Immature natural killer cell (primary cell): Measurements from ENCODE around the gene ZNF860. TPM values are rescaled to one million over a fixed set of nuclear protein-coding genes. Genes with fewer than 3 reads are reported as not detected.

Source experiments
- DNase-seq, 3 donors: peaks; one replicate each; pipeline ENCODE4 v3.0.0; 2022; ENCODE audit warnings: mixed read lengths in 1 of 3
- H3K27ac Mint-ChIP-seq, 6 donors: one replicate each; pipeline ENCODE4 v1.8.0; 2020; ENCODE audit warnings: mixed read lengths in 6 of 6, mild to moderate bottlenecking in 5 of 6, inconsistent platforms in 4 of 6, moderate library complexity in 3 of 6
- H3K27me3 Mint-ChIP-seq, 3 donors: one replicate each; pipeline ENCODE4 v1.8.0; 2020 to 2021; ENCODE audit warnings: low read depth in 3 of 3, mild to moderate bottlenecking in 3 of 3, mixed read lengths in 3 of 3, moderate library complexity in 3 of 3, inconsistent platforms in 1 of 3
- H3K36me3 Mint-ChIP-seq, 3 donors: one replicate each; pipeline ENCODE4 v1.8.0; 2020; ENCODE audit warnings: mixed read lengths in 3 of 3, inconsistent platforms in 2 of 3, mild to moderate bottlenecking in 2 of 3
- H3K4me1 Mint-ChIP-seq, 2 donors: one replicate each; pipeline ENCODE4 v1.8.0; 2020; ENCODE audit warnings: inconsistent platforms in 2 of 2, mild to moderate bottlenecking in 2 of 2, mixed read lengths in 2 of 2, moderate library complexity in 1 of 2
- H3K4me3 Mint-ChIP-seq, 5 donors: one replicate each; pipeline ENCODE4 v1.8.0; 2020; ENCODE audit warnings: mild to moderate bottlenecking in 5 of 5, mixed read lengths in 5 of 5, inconsistent platforms in 3 of 5, moderate library complexity in 3 of 5
- H3K9me3 Mint-ChIP-seq, 6 donors: one replicate each; pipeline ENCODE4 v1.8.0; 2020; ENCODE audit warnings: mild to moderate bottlenecking in 6 of 6, mixed read lengths in 6 of 6, inconsistent platforms in 4 of 6, moderate library complexity in 3 of 6
- polyA plus RNA-seq, 3 donors: library from polyadenylated mRNA; unstranded; fragments of 300-500 nt; fragmentation: Illumina TruSeq; gene quantifications; one replicate each; pipeline ENCODE4 v1.2.3, GENCODE V29; 2021

Gene ZNF860
- polyA plus RNA-seq, 3 donors from 2014 or later = not detected

DNA sequence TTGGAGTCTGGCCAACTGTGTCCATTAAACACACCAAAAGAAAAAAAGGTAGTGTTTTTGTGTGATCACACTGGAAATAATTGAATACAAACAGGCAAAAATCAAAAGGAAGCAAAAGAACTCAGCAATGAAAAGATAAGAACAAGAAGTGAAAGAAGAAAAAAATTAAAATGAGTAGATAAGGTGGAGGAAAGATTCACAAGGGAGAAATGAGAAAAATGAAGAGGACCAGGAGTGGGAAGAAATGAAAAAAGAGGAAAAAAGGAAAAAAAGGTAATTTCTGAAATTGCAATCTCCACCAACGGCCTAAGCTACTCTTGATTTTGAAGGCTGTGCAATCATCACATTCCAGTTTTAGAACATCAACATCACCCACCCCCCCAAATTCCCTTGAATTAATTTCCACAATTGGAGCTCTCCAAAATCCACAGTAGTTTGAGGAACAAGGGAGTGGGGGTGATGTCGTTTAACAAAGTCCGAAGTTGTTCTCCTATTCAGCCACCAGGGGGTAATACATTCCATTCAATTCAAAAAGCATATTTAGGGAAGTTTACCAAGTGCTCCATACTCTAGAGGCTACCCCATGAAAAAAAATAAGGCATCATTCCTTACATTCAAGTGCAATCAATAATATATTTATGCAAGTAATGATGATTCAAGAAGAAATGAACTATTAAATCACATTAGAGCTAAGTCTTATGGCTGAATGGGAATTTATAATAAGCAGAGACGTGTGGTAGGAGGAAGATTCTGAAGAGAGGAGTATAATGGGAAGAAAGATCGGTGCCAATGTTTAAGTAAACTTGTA is 37.4 kb downstream of the ZNF860 start:
- Mint-ChIP-seq H3K9me3 (no peaks in the 10 kb centered on the region), H3K36me3 (no peaks in the 10 kb centered on the region), H3K4me3 (no peak overlapping the region), H3K4me1 (no peaks in the 10 kb centered on the region), H3K27me3 (peaks cover 0 to 4% (median 0%) of the 10 kb centered on the region in 3 donors), H3K27ac (no peak overlapping the region)
- DNase-seq = peak; percentile 14 to 24 (median 21)

DNA sequence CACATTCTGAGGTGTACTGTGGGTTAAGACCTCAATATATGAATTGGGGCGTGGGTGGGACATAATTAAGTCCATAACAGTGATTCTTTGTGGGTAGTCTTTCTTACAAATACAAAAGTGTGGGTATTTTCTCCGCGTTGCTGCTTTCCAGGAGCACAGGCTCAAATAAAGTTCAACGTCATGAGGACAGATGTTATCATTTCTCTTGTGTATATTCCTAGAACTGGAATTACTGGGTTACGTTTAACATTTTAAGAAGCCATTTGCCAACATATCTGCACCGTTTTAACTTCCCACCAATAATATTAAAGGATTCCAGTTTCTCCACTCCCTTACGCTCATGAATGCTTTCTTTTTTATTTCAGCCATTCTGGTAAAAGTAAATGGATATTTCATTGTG is 39.6 kb downstream of the ZNF860 start:
- Mint-ChIP-seq H3K27ac (no peak overlapping the region), H3K27me3 (peaks cover 0 to 4% (median 3%) of the 10 kb centered on the region in 3 donors), H3K4me1 (no peaks in the 10 kb centered on the region), H3K36me3 (no peaks in the 10 kb centered on the region), H3K9me3 (no peaks in the 10 kb centered on the region), H3K4me3 (no peak overlapping the region)
- DNase-seq = no peak

DNA sequence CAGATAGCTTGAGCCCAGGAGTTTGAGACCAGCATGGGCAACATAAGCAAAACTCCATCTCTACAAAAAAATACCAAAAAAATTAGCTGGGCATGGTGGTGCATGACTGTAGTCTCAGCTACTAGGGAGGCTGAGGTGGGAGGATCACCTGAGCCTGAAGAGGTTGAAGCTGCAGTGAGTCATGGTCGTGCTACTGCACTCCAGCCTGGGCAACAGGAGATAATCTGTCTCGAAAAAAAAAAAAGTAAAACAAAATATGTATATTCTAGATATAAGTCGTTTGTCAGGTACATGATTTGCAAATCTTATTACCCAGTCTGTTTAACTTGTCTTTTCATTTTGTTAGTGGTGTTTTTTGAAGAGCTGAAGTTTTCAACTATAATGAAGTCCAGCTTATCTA is 40.2 kb downstream of the ZNF860 start:
- no peak overlapping the region for H3K4me3 Mint-ChIP-seq
- no peak overlapping the region for H3K27ac Mint-ChIP-seq
- peaks cover 0 to 4% (median 3%) of the 10 kb centered on the region in 3 donors for H3K27me3 Mint-ChIP-seq
- H3K4me1 Mint-ChIP-seq = no peaks in the 10 kb centered on the region
- no peak for DNase-seq
- H3K9me3 Mint-ChIP-seq = no peaks in the 10 kb centered on the region
- no peaks in the 10 kb centered on the region for H3K36me3 Mint-ChIP-seq

DNA sequence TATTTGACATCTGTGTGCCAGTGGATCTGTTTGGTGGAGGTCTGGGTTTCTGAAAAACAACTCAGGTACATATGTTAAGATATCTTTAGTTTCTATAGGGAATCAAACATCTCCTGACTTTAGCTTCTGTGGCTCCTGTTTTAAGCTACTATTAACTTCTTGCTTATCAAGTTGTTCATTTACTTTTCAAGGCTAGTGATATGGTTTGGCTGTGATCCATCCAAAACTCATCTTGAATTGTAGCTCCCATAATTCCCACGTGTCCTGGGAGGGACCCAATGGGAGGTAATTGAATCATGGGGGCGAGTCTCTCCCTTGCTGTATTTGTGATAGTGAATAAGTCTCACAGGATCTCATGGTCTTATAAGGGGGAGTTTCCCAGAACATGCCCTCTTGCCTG is 41.4 kb downstream of the ZNF860 start:
- H3K4me3 Mint-ChIP-seq = no peak overlapping the region
- no peak overlapping the region for H3K27ac Mint-ChIP-seq
- peaks cover 0 to 4% (median 3%) of the 10 kb centered on the region in 3 donors for H3K27me3 Mint-ChIP-seq
- no peaks in the 10 kb centered on the region for H3K36me3 Mint-ChIP-seq
- no peak for DNase-seq
- no peaks in the 10 kb centered on the region for H3K9me3 Mint-ChIP-seq
- H3K4me1 Mint-ChIP-seq = no peaks in the 10 kb centered on the region

DNA sequence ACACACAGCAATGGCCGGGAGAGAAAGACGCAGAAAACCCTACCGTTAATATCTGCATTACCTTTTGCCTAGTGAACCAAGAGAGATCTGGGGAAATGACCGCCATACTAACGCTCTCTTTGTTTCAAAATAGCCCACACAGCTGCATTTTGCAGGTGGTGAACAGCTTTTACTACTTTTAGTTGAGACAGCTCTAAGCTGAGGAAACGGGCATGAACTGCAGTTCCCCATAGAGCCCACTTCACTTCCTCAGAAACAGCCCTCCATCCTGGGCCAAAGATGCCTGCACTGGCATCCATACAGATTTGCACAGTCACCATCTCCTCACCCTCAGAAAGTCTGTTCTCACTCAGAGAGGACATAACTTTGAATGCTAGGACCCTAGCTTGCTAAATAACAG is 45.0 kb downstream of the ZNF860 start:
- H3K4me1 Mint-ChIP-seq = no peaks in the 10 kb centered on the region
- no peak for DNase-seq
- H3K4me3 Mint-ChIP-seq = no peak overlapping the region
- H3K27me3 Mint-ChIP-seq = peaks cover 0 to 7% (median 1%) of the 10 kb centered on the region in 3 donors
- no peaks in the 10 kb centered on the region for H3K36me3 Mint-ChIP-seq
- H3K9me3 Mint-ChIP-seq = no peaks in the 10 kb centered on the region
- H3K27ac Mint-ChIP-seq = no peak overlapping the region

DNA sequence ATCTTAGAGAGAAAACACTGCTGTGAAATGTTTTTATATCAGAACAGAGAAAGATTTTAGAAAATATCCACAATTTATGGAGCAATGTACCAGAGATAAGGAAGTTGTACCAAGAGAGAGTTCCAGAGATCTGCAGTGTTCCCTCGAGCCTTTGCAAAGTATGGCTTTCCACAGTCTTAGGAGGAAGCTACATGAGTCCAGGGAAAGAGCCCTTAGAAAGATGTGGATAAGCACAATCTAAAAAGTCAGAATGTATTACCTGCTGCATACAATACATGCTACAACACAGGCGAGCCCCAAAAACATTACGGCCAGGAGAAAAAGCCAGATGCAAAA is 56.4 kb downstream of the ZNF860 start:
- no peaks in the 10 kb centered on the region for H3K4me1 Mint-ChIP-seq
- peaks cover 8 to 22% (median 13%) of the 10 kb centered on the region in 6 donors for H3K9me3 Mint-ChIP-seq
- no peak overlapping the region for H3K4me3 Mint-ChIP-seq
- H3K36me3 Mint-ChIP-seq = peaks cover 6 to 9% (median 9%) of the 10 kb centered on the region in 3 donors
- H3K27me3 Mint-ChIP-seq = peaks cover 0 to 5% (median 2%) of the 10 kb centered on the region in 3 donors
- no peak for DNase-seq
- H3K27ac Mint-ChIP-seq = no peak overlapping the region

DNA sequence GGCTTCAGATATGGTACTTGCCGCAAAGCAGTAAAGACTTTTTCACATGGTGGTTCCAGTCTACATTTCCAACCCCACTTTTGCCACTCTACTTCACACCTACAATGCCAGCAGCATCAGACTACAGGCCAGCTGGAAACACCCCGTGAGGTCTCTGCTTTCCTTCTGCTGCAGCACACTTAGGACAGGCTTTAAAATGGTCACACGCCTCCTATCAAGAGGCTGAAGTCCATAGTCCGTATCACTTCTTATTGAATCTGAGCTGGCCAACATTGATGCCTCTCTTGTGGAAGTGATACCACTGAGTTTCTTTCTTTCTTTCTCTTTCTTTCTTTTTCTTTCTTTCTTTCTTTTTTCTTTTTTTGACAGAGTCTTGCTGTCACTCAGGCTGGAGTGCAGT is 59.8 kb downstream of the ZNF860 start:
- peaks cover 0 to 6% (median 0%) of the 10 kb centered on the region in 3 donors for H3K27me3 Mint-ChIP-seq
- H3K36me3 Mint-ChIP-seq = peaks cover 6 to 9% (median 9%) of the 10 kb centered on the region in 3 donors
- H3K4me1 Mint-ChIP-seq = no peaks in the 10 kb centered on the region
- no peak overlapping the region for H3K27ac Mint-ChIP-seq
- DNase-seq = no peak
- H3K9me3 Mint-ChIP-seq = peaks cover 12 to 31% (median 20%) of the 10 kb centered on the region in 6 donors
- H3K4me3 Mint-ChIP-seq = no peak overlapping the region

Other genes starting within 250 kb of the ZNF860 start
- gene OSBPL10, start 488 bp upstream of the ZNF860 start, polyA plus RNA-seq = under 1 TPM in 2 of 3 donors, not detected in 1; 0.19 to 0.50 TPM
- gene GPD1L, start 124.9 kb downstream of the ZNF860 start, polyA plus RNA-seq = 10 to 100 TPM in 2 of 3 donors, 1 to 10 TPM in 1; 9.0 to 22.4 (median 20.8) TPM